ENCODE data around the gene RAD50.

Gene RAD50

GRCh38 chr5:132656774-132657355, 100.1 kb downstream of the RAD50 start:
- Histone ChIP-seq H3K9me3 (ENCODE audit: insufficient read depth, low read length) (no peaks in the 10 kb centered on the region), H3K9ac (ENCODE audit: low read length) (no peak overlapping the region), H3K4me3 (ENCODE audit: insufficient read depth, low read length, poor library complexity, severe bottlenecking) (no peak overlapping the region), H2AFZ (ENCODE audit: low read depth, low read length, severe bottlenecking) (no peak overlapping the region), H3K27ac (ENCODE audit: low read depth, low read length) (no peak overlapping the region), H3K9me2 (replicated peaks; ENCODE audit: insufficient read depth, low read length) (no peaks in the 10 kb centered on the region), H3K36me3 (ENCODE audit: low read length) (no peaks in the 10 kb centered on the region), H3K27me3 (ENCODE audit: low read length) (no peaks in the 10 kb centered on the region), H3K4me2 (ENCODE audit: low read depth, low read length, poor library complexity, severe bottlenecking) (no peak overlapping the region), H4K20me1 (ENCODE audit: low read depth, low read length) (no peaks in the 10 kb centered on the region), H3K79me2 (ENCODE audit: insufficient read depth, low read length) (no peaks in the 10 kb centered on the region), H3F3A (ENCODE audit: insufficient read depth) (no peaks in the 10 kb centered on the region)
- no peak for TF ChIP-seq EZH2phosphoT487 (conservative IDR thresholded peaks at IDR 0.05; ENCODE audit: low read length)
- no peak for TF ChIP-seq CTCF (IDR thresholded peaks at IDR 0.05; ENCODE audit: insufficient read depth, low read length, poor library complexity, severe bottlenecking)

- no peaks in the 10 kb centered on the region for H3K9me3 ChIP-seq (ENCODE audit: insufficient read depth, low read length)
- H3F3A ChIP-seq (ENCODE audit: insufficient read depth): no peaks in the 10 kb centered on the region
- H3K9me2 ChIP-seq (replicated peaks; ENCODE audit: insufficient read depth, low read length): no peaks in the 10 kb centered on the region
- H3K36me3 ChIP-seq (ENCODE audit: low read length): no peaks in the 10 kb centered on the region
- no peaks in the 10 kb centered on the region for H3K27me3 ChIP-seq (ENCODE audit: low read length)
- H3K4me3 ChIP-seq (ENCODE audit: insufficient read depth, low read length, poor library complexity, severe bottlenecking): no peak within 1 kb of the TSS
- H4K20me1 ChIP-seq (ENCODE audit: low read depth, low read length): no peaks in the 10 kb centered on the region
- no peak within 1 kb of the TSS for H3K9ac ChIP-seq (ENCODE audit: low read length)
- H2AFZ ChIP-seq (ENCODE audit: low read depth, low read length, severe bottlenecking): no peak within 1 kb of the TSS
- TF ChIP-seq CTCF (IDR thresholded peaks at IDR 0.05; ENCODE audit: insufficient read depth, low read length, poor library complexity, severe bottlenecking) (no peak), EZH2phosphoT487 (conservative IDR thresholded peaks at IDR 0.05; ENCODE audit: low read length) (no peak)
- H3K4me2 ChIP-seq (ENCODE audit: low read depth, low read length, poor library complexity, severe bottlenecking): no peak within 1 kb of the TSS
- H3K79me2 ChIP-seq (ENCODE audit: insufficient read depth, low read length): no peaks in the 10 kb centered on the region
- H3K27ac ChIP-seq (ENCODE audit: low read depth, low read length): no peak within 1 kb of the TSS
These were observed 101.1 kb downstream of the RAD50 start, which contains the start of gene IL13 for GRCh38 chr5:132657676-132658380. TSS of gene IL13 (plus strand) at chr5:132658173. CDS start at chr5:132658187, 14 bp downstream.

GRCh38 chr5:132658381-132659302, 101.9 kb downstream of the RAD50 start:
- Histone ChIP-seq H3F3A (ENCODE audit: insufficient read depth) (no peaks in the 10 kb centered on the region), H3K36me3 (ENCODE audit: low read length) (no peaks in the 10 kb centered on the region), H3K27ac (ENCODE audit: low read depth, low read length) (no peak overlapping the region), H3K4me2 (ENCODE audit: low read depth, low read length, poor library complexity, severe bottlenecking) (no peak overlapping the region), H4K20me1 (ENCODE audit: low read depth, low read length) (no peaks in the 10 kb centered on the region), H2AFZ (ENCODE audit: low read depth, low read length, severe bottlenecking) (no peak overlapping the region), H3K9ac (ENCODE audit: low read length) (no peak overlapping the region), H3K4me3 (ENCODE audit: insufficient read depth, low read length, poor library complexity, severe bottlenecking) (no peak overlapping the region), H3K79me2 (ENCODE audit: insufficient read depth, low read length) (no peaks in the 10 kb centered on the region), H3K9me2 (replicated peaks; ENCODE audit: insufficient read depth, low read length) (no peaks in the 10 kb centered on the region), H3K9me3 (ENCODE audit: insufficient read depth, low read length) (no peaks in the 10 kb centered on the region), H3K27me3 (ENCODE audit: low read length) (no peaks in the 10 kb centered on the region)
- TF ChIP-seq EZH2phosphoT487 (conservative IDR thresholded peaks at IDR 0.05; ENCODE audit: low read length): no peak
- no peak for TF ChIP-seq CTCF (IDR thresholded peaks at IDR 0.05; ENCODE audit: insufficient read depth, low read length, poor library complexity, severe bottlenecking)

All from SU-DHL-6 (cell line).